Measurements from ENCODE around the gene RASSF8.

DNA sequence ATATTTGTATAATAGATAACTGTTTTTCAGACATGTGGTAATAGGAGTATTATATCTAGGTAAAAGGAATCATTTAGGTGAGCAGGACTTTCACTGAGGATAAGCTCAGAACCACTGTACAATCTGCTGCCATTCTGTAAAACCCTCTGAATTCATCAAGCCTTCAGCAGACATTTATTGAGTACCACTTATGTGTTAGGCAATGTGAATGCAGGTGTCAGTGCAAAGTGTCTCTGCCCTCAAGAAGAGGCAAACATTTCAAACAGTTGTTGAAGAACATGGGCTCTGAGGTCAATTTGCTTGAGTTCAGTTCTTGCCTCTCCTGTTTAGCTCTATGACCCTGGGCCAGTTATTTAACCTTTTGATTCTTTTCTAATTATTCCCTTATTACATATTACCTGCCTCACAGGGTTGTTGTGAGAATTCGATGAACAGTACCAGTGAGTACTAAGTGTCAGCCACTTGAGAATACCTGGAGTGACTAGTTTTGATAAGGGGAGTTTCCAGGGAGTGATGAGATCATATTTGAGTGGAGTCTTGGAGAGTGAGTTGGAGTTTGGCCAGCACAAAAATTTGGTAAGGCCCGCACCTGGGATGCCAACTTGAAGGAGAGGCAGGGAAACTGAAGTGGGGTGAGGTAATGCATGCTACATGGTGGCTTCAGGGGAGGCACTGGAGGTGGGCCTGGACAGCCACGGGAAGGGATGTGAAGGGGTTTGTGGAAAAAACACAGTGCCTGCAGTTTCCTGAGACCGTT is 33.7 kb downstream of the RASSF8 start:
- TF ChIP-seq CTCF (conservative IDR thresholded peaks at IDR 0.05) (no peak), EZH2 (IDR thresholded peaks at IDR 0.05; ENCODE audit: low read depth) (no peak)

Data from PC-9 (cell line).